Right lobe of liver (tissue), 4 donors: Measurements from ENCODE around the gene KRT33B.

Experiments
- POLR2A ChIP-seq: fragments of 450-650 bp; IDR thresholded peaks from one replicate; pipeline ENCODE4 v1.6.1; 2017; ENCODE audit warnings: antibody characterized with exemption, mild to moderate bottlenecking
- TF ChIP-seq, protein P1 (sequence below), 4 donors: fragments of 200-600 bp in 3 of 4; fragments of 450-650 bp in 1 of 4; IDR thresholded peaks; one replicate each; pipeline versions ENCODE4 v1.5.1 to v1.8.0; 2016 to 2022; ENCODE audit warnings: antibody characterized with exemption in 4 of 4, mild to moderate bottlenecking in 2 of 4
- donor health status: DM: no; HTN: no; CAD: no.
- donor health status: DM: no; HTN: no; CAD: no.
- donor health status: DM: no; HTN: yes; CAD: no.

DNA sequence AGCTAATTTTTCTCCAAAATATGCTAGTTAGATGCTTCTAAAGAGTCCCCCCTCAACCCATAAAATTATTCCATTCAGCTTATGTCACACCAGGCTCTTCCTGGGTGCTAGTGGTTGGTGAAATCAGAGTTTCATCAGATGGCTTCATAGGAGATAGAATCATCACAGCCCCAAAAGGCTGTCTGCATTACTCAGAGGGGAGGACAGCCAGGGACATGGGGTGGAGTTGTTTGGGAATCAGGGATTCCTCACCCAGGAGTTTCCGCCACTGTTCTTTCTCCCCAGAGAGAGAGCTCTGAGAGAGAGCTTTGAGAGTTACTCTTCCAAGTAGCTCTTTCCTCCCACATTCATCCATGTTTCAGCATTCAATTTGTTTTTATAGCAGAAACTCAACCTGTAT is 12.8 kb upstream of the KRT33B start:
- TF ChIP-seq, protein P1, sequence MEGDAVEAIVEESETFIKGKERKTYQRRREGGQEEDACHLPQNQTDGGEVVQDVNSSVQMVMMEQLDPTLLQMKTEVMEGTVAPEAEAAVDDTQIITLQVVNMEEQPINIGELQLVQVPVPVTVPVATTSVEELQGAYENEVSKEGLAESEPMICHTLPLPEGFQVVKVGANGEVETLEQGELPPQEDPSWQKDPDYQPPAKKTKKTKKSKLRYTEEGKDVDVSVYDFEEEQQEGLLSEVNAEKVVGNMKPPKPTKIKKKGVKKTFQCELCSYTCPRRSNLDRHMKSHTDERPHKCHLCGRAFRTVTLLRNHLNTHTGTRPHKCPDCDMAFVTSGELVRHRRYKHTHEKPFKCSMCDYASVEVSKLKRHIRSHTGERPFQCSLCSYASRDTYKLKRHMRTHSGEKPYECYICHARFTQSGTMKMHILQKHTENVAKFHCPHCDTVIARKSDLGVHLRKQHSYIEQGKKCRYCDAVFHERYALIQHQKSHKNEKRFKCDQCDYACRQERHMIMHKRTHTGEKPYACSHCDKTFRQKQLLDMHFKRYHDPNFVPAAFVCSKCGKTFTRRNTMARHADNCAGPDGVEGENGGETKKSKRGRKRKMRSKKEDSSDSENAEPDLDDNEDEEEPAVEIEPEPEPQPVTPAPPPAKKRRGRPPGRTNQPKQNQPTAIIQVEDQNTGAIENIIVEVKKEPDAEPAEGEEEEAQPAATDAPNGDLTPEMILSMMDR (IDR thresholded peaks at IDR 0.05) = no peak
- no peak for TF ChIP-seq POLR2A
